Nucleus accumbens (tissue), 56 donors: ENCODE measurements around the gene PLSCR3.
A peak's percentile ranks its signal among the peaks of the same experiment; 100 is the strongest.
"Not testable (repeated sequence)": the region's sequence is repeated elsewhere in the genome, so short reads cannot be mapped to it uniquely, and the experiment has no call there.

Source experiments
- DNase-seq, 56 donors: peaks; one replicate each; lab custom pipeline; 2025; lab: John Stamatoyannopoulos, UW

PLSCR3 gene

GRCh38 chr17:7383742-7384488, 10.4 kb downstream of the PLSCR3 start:
- DNase-seq: peak in 33 of 56 donors; percentile 6 to 83 (median 62)

- no peak for DNase-seq
These were observed 11.0 kb downstream of the PLSCR3 start for GRCh38 chr17:7383371-7383741.

- DNase-seq: no peak
These were observed 11.4 kb downstream of the PLSCR3 start for GRCh38 chr17:7382901-7383300.

GRCh38 chr17:7380855-7381683, 13.3 kb downstream of the PLSCR3 start, which contains the start of gene TNK1:
Gene TNK1, plus strand, starts transcription at chr17:7381089. Its CDS starts 1,838 bp downstream, at chr17:7382927.
- DNase-seq: no peak

GRCh38 chr17:7380321-7380720, 14.0 kb downstream of the PLSCR3 start:
- DNase-seq: peak in 7 of 56 donors; percentile 5 to 33 (median 9)

GRCh38 chr17:7379134-7379533, 15.2 kb downstream of the PLSCR3 start:
- no peak for DNase-seq

- no peak for DNase-seq
These were observed 20.0 kb downstream of the PLSCR3 start for GRCh38 chr17:7374353-7374752.

GRCh38 chr17:7370853-7371252, 23.5 kb downstream of the PLSCR3 start:
- DNase-seq: no peak

GRCh38 chr17:7369825-7370224, 24.5 kb downstream of the PLSCR3 start:
- no peak for DNase-seq

- DNase-seq: not testable (repeated sequence)
These were observed 25.7 kb downstream of the PLSCR3 start for GRCh38 chr17:7368599-7368994.

- peak in 13 of 56 donors; percentile 10 to 68 (median 44) for DNase-seq
These were observed 26.3 kb downstream of the PLSCR3 start for GRCh38 chr17:7367918-7368598.

GRCh38 chr17:7367083-7367482, 27.2 kb downstream of the PLSCR3 start:
- DNase-seq: no peak

- DNase-seq: peak in 2 of 56 donors; percentile 14 to 20
These were observed 28.4 kb downstream of the PLSCR3 start for GRCh38 chr17:7365963-7366362.

- DNase-seq: no peak
These were observed 31.0 kb downstream of the PLSCR3 start for GRCh38 chr17:7363311-7363710.

- DNase-seq: no peak
These were observed 32.4 kb downstream of the PLSCR3 start for GRCh38 chr17:7361906-7362305.

- DNase-seq: no peak
These were observed 36.9 kb downstream of the PLSCR3 start for GRCh38 chr17:7357381-7357780.

GRCh38 chr17:7356756-7357155, 37.6 kb downstream of the PLSCR3 start:
- DNase-seq: peak in 7 of 56 donors; percentile 21 to 42 (median 30)

- peak in 45 of 56 donors; percentile 14 to 79 (median 48) for DNase-seq
These were observed 38.2 kb downstream of the PLSCR3 start for GRCh38 chr17:7356072-7356549.

- no peak for DNase-seq
These were observed 38.8 kb downstream of the PLSCR3 start for GRCh38 chr17:7355573-7355972.

- peak in 46 of 56 donors; percentile 22 to 88 (median 62) for DNase-seq
These were observed 39.3 kb downstream of the PLSCR3 start, which contains the start of gene TMEM95 for GRCh38 chr17:7355053-7355452. Gene TMEM95, plus strand, starts transcription at chr17:7355156. Its CDS starts 49 bp downstream, at chr17:7355205.
